NCI-H1694 (cell line): ENCODE measurements around the gene GPER1.
A peak's percentile ranks its signal among the peaks of the same experiment; 100 is the strongest.
"Not testable (repeated sequence)": the region's sequence is repeated elsewhere in the genome, so short reads cannot be mapped to it uniquely, and the experiment has no call there.

Experiments used
- DNase-seq: peaks from one replicate; lab custom pipeline; 2025; lab: John Stamatoyannopoulos, UW

GPER1 gene

DNA sequence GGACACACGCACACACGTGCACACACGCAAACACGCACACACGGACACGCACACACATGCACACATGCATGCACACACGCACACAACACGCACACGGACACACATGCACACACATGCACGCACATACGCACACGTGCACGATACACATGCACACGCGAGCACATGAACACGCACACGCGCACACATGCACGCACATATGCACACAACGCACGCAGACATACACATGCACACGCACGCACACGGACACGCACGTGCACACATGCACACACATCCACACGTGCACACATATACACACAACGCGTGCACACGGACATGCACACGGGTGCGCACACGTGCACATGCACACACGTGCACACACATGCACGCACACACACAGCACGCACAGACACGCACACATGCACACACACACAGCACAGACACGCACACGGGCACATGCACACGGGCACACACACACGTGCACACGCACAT is 17.3 kb upstream of the GPER1 start:
- no peak for DNase-seq

DNA sequence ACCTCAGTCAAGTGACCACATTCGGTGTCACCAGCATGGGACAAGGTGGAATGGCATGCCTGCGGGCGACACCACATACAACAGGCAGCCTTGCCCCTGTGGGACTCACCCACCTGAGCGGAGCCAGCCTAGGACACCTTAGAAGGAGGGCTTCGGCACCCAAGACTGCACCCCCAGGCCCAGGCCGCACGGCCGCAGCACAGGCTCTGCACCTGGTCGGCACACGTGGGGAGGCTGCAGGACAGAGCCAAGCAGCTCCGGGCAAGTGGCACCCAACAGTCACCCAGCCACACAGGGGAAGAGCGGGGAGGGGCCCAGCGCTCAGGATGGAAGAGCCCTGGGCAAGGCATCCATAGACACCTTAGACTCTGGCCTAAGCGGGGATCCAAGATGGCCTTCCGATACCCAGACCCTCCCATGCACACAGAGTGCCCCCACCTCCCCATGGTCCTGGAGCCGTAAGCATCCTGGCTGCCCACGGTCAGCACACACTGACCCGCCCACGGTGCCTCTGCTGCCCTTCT is 16.1 kb upstream of the GPER1 start:
- no peak for DNase-seq

DNA sequence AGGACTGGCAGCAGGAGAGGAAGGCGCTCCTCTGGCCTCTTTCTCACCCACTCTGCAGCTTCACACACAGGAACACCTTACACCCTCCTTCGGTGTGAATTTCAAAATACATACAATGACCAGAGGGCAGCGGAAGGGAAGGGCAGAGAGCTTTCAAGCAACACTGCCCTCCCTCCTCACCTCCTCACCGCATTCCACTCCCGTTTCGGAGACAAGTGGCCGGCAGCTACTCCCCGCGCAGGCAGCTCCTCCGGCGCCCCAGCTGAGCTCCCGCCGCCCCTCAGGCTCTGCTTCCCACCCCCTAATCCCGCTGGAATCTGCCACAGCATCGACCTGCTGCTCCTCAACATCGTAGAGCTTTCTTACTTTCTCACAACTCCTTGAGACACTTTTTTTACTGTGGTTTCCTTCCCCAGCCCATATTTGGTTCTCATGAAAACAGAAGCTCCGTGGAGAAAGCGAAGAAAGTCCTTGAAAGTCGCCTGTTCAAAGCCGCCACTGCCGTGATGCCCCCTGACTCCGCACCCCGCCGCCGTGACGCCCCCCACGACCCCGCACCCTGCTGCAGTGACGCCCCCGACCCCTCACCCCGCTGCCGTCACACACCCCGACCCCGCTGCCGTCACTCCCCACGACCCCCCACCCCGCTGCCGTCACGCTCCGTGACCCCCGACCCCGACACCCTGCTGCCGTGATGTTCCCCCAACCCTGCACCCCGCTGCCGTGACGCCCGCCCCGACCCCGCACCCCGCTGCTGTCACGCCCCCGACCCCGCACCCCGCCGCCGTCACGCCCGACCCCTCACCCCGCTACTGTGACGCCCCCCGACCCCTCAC is 14.6 kb upstream of the GPER1 start:
- DNase-seq, result no peak

DNA sequence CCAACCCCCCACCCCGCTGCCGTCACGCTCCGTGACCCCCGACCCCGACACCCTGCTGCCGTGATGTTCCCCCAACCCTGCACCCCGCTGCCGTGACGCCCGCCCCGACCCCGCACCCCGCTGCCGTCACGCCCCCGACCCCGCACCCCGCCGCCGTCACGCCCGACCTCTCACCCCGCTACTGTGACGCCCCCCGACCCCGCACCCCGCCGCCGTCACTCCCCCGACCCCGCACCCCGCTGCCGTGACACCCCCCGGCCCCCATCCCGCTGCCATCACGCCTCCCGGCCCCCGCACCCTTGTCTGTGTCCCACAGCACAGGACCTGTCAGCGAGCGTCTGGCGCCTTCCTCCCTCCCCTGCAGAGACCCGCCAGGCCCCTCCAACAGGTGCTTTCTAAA is 13.9 kb upstream of the GPER1 start:
- DNase-seq, result not testable (repeated sequence)

DNA sequence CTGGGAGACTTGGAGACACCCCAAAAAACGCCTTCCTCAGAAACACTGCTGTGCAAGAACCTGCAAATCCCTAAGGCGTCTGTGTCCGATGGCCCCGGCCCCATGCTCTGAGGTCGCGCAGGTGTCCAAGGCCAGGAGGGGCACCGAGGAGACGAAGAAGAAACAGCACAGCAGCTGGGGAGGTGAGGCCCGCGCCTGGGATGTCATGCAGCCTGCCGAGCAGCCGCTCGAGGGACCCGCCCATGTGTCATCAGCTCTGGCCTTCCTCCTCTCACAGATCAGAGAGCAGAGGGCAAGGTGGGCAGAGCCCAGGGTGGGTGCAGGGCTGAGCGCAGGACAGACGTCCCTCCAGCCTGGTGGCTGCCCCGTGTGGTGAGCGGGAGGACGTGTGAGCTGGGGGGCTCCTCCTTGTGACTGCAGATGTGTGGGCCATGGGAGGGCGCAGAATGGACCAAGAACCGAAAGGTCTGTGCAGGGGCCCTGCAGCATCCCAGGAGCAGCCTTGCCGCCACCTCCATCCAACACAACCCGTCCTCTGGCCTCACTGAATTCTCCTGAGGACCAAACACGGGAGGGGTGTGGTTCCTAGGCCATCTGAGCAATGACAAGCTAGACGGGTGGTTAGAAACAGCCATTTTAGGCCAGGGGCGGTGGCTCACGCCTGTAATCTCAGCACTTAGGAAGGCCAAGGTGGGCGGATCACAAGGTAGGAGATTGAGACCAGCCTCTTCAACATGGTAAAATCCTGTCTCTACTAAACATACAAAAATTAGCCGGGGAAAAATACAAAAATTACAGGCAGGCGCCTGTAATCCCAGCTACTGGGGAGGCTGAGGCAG is 13.1 kb upstream of the GPER1 start:
- DNase-seq, result no peak

DNA sequence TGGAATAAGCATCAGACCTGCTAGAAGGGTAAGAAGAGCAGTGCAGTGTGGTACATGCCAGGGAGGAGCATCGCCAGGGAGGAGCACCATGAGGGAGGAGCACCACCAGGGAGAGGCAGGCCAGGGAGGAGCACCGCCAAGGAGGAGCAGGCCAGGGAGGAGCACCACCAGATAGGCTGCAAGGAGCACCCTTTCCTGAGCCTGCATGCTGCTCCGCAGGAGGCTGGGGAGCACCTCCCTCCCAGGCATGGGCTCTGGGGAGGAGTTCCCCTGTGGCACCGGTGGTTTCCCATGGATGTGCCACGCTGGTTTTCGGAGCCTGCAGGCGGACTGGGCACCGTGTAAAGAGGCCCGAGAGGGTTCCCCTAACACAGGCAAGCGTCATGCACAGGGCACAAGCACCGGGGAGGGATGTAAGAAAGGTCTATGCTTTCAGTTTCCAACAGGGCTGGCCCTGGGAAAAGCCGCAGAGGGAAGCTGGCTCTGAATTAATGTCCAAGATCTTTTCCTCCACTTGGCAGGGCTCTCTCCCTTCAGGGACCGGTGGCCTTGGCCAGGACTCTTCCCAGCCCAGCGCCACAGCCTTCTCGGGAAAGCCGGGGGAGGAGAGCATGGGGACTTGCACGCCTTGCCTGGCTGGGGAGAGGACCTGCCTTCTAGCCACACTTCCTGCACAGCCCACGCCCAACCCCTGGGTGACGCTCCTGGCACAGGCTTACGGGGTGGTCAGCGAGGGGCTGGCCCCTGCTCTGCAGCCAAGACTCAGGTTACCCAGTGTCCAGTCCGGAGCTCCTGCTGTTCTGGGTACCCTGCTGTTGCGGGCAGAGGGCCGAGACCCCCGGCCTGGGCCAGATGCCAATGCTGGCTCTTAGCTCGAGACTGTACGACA is 11.5 kb upstream of the GPER1 start:
- no peak for DNase-seq

DNA sequence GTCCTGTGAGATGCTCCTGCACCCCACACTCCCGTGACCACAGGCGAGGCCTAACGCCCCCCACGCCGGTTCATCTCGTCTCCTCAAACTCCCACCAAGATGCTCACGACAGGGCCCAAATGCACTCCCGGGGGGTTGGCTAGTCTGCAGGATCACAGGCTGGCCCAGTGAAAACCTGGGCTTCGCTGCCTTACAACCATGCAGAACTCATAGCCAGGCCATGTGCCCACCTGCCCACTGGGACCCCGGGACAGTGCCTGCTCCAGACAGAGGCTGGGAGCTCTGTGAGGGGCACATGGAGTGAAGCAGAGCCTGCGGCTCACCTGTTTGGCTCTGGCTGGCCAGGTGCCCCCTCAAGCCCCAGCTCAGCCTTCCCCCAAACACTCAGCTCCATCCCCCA is 9.4 kb upstream of the GPER1 start:
- no peak for DNase-seq

DNA sequence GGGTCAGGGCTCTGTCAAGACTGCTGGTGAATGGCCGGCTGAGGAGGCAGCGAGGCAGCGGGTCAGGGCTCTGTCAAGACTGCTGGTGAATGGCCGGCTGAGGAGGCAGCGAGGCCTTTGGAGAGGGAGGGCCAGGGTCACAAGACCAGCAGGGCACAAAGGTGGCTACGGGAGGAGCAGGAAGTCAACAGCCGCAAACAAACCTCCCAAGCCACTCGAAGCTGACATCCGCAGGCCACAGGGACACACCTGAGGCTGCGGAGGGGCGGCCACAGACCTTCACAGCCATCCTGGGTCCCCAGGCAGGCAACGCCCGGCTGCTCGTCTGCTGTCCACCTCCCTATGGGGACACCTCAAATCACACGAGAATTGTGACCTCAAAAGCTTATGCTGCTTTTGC is 8.9 kb upstream of the GPER1 start:
- DNase-seq, result no peak

DNA sequence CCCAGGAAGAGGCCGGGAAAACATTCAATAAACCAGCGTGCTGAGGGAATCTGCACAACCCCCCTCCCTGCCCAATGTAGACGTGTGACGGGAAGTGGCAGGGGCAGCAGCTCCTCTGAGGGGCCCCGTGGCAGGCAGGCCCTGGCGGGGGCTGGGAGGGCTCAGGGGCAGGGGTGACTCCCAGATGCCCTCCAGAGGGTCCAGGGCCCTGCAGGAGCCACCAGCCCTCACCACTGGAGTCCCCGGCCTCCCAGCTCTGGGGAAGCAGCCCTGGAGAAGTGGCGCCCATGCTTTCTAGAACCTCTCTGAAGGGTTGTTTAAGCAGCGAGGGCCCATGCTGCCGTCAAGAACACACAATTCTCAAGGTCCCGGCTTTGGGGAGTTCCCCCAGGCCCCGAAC is 8.4 kb upstream of the GPER1 start:
- DNase-seq, result no peak

DNA sequence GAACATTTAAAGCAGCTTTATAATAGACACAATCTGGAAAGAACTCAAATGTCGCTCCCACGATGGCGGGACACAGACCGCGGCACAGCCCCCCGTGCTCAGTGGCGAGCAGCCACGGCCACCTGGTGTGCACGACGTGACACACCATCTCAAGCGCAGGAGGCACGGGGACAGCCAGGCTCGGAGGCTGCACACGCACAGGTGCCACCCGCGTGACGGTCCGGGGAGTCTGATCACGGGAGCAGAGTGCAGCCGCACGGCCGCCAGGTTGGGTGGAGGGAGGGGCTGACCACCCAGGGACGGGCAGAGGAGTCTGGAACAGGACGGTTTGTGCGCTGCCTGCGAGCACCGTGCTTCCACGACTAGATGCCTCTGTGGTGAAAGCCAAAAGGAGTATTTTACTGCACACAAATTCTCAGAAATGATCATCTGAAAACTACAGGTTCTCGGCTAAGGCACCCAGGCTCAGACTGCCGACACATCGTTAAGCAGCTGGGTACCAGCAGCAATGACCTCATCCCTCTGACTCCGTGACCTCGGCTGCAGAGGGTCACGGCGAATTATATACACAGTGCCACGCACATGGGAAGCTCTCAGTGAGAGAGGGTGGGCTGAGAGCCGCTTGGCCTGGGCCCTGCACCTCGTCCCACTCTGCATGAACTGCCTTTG is 7.5 kb upstream of the GPER1 start:
- DNase-seq, result no peak

DNA sequence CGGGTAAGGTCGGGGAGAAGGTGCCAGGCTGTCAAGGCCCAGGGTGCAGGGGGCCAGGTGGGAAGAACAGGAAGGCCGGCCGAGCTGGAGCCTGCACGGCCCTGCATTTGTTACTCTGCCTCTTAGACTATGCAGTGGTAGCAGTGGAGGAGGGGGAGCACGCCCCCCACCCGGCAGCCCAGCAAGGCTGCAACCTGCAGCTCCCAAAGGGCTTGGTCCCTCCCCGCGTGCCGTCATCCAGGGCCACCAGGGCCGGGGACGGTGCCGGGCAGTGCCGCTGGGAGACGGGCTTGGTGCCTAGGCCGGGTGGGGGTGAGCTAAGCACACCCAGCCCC is 7.0 kb upstream of the GPER1 start:
- no peak for DNase-seq

DNA sequence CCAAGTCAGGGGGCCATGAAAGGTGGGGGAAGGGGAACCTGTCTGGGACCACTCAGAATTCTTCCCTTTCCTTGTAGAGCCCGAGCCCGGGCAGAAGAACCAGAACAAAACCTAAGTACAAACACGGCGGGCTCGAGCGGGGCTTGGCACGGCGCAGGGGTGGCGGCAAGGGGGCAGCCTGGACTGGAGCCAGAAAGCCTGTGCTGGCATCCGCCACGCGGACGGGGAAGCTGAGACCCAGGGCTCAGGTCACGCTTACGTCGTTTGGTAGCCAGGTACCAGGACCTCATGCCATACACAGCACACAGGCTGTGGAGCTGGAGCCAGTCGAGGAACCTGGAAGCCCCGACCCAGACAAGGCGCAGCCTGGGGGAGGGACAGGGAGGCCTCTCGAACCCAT is 6.6 kb upstream of the GPER1 start:
- no peak for DNase-seq

DNA sequence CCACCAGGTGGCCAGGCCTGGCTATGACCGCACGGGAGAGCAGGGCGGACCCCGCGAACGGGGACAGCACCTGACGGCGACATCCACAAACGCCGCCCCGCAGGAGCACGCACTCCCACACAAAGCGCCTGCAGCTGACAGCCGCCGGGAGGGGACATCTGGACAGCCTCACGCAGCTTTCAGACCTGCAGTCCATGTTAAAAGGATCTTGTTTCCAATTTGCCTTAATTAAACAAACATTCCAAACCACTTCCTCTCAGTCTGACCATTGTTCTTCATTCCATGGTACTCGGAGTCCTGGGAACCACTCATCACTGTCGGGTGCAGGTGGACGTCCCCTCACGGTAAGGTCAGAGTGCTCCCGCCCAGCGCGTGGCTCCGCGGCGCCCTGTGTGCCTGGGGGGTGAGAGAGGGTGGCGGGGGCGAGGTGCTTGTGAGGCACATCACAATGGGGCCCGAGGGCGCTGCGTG is 5.9 kb upstream of the GPER1 start:
- DNase-seq, result no peak

DNA sequence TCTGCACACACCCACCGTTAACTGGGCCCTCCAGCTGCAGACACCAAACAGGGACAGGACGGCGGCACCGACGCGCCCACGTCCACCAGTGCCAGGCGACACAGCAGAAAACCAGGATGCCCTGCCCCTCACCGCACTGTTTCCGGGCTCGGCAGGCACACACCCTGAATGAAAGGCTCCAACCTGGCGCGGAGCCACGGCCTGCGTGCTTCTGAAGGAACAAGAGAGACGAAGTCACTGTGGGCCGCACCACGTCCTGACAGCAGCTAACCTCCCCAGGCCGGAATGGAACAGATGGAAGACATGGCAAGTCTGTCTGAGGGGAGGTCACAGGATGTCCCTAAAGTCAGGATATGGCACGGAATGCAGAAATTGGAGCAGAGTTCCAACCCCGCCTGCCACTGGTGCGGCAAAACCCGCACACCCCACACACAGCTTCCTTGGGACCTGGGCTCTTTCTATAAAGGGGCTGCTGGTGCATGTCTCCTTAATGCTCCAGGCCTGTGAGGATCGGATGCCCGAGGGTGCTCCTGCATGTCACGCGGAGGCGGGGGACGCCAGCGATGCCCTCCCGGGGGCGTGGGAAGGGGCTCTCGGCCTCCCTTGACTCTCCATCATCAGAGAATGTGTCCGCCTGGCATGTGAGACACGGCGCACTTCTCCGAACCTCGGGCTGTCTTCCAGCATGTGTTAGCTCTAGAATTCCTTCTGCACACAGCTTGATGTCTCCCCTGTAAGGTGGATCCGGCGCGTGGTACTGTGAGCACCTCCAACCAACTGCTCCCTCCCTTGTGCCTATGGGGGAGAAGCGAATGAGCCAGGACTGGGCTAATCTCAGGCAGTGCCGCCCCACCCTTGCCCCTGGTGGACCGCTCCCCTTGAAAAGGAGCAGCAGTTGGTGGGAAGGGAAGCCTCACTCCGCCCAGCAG is 3.9 kb upstream of the GPER1 start:
- DNase-seq, result no peak

DNA sequence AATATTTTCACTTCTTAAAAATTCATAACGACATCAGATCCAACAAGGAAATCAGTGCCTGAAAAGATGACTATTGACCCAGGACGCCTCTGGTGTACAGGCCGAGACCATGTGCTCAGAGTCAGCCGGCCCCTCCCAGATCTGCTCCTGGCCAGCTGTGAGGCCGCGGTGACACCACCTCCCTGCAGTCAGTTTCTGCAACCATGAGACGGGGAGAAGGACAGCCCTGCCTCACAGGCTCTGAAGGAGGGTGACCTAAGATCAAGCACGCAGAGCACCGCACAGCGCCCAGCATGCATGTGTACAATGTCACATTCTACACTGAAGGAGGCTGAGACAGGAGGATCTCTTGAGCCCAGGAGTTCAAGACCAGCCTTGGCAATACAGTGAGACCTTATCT is 2.6 kb upstream of the GPER1 start:
- DNase-seq, result no peak

DNA sequence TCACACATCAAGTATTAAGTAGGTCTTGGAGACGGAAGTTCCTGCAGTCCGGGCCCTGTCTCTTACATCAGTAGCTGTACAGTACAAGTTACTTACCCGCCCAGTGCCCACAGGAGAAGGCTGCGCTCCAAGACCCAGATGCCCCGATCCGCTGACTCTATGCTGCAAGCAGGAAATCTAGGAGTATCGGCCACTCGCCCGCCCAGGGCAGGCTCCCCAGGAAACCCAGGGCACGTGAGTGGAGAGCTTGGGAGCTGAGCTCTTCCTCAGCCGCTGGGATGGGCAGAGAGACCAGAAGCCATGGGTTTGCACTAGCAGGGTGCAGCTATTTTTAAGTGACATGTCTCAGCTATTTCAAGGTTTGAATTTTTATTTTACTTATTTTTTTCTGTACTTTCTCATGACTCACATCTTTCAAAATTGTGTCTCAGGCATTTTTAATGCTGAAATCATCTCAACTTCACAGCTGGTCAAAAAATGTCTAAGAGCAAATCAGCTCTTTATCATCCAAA is 1.9 kb upstream of the GPER1 start:
- DNase-seq, result no peak

DNA sequence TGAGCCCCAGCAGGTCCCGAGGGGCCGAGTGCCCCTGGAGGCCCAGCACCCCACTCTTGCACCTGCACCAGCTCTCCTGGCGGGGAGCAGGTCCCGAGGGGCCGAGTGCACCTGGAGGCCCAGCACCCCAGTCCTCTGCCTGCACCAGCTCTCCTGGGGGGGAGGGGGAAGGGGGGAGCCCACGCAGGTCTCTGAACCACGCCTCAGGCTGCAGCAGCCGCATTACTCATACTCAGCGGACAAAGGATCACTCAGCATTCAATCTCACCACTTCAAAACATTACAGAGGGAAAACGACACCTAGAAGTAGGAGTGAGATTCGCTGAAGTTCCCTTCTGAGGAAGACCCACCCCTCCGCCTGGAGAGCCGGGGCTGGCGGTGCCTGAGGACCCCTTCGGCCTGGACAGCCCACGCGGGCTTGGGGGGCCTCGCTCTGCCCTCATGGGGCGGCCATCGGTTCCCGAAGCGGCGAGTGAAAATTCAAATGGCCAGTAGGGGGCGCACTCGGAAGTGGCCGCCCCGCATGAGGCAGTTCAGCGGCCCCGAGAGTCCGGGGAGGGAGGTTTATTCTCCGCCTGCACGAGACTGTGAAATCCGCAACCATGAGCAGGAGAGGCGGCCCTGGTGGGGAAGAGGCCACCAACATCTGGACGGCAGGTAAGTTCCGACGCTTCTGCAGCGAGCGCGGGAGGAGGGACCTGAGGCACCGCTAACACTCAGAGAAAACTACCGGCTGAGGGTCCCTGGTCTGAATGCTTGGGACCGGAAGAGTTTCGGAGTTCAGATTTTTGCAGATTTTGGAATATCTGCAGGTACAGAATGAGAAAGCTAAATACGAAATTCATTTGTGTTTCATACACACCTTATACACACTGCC is 1.1 kb upstream of the GPER1 start:
- DNase-seq, result peak; percentile 39

DNA sequence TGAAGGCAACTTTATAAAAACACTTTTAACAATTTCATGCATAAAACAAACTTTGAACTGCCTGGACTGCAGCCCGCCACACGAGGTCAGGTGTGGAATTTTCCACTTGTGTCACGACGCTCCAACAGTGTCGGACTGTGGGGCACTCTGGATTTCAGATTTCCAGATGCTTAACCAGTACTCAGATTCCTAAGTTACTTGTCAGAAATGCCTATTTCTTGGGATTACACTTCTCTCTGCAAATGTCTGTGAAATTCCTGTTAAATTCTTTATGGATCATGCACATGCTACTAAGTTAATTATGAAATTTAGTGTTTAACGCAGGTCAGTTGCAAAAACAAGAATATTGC is 473 bp upstream of the GPER1 start:
- no peak for DNase-seq

DNA sequence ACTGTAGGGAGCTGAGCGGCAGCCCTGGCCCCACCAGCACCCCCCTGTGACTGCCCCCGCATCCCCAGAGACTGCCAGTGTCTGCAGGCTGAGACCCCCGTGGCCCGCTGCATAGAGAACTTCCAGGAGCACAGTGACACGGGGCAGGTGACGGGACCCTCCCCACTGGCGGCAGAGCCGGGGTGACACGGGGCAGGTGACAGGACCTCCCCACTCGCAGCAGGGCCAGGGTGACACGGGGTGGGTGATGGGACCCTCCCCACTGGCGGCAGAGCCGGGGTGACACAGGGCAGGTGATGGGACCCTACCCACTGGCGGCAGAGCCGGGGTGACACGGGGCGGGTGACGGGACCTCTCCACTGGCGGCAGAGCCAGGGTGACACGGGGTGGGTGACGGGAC is 2.3 kb downstream of the GPER1 start:
- DNase-seq, result no peak
